GM10248 (cell line): ENCODE measurements around the gene LPCAT1.
"Not testable (repeated sequence)": the region's sequence is repeated elsewhere in the genome, so short reads cannot be mapped to it uniquely, and the experiment has no call there.

Experiments used
- CTCF ChIA-PET: fragments of 300-600 bp; sonication (Branson Sonifier 250); formaldehyde crosslinking; extraction: SDS; loops from one replicate; lab custom pipeline; 2021; ENCODE audit warnings: antibody characterized with exemption; lab: Yijun Ruan, JAX
- POLR2A ChIA-PET: fragments of 350-650 bp; sonication (Branson Sonifier 250); formaldehyde crosslinking; extraction: SDS; loops from one replicate; lab custom pipeline; 2020; ENCODE audit warnings: antibody characterized with exemption; lab: Yijun Ruan, JAX
- DNase-seq: peaks from one replicate; pipeline ENCODE4 v3.0.0; 2012; ENCODE audit errors: extremely low spot score
- CTCF ChIP-seq: IDR thresholded peaks from 2 replicates; pipeline ENCODE4 v1.5.1; 2012; ENCODE audit warnings: mild to moderate bottlenecking, low read depth; ENCODE audit errors: extremely low read depth, missing control alignments, control extremely low read depth

The LPCAT1 gene

GRCh38 chr5:1479581-1480188 is 44.1 kb downstream of the LPCAT1 start:
- CTCF ChIA-PET, result interaction anchor here (0.5 to 2.7 kb wide), 24 partner anchors 9 to 165 kb away, joined by 3 to 26 read pairs (median 4); no protein-coding TSS in a partner anchor
- DNase-seq, result peak; percentile 68
- peak; percentile 59 for TF ChIP-seq CTCF
- POLR2A ChIA-PET, result interaction anchor here (0.6 to 2.2 kb wide), 4 partner anchors 10 to 73 kb away, joined by 3 to 10 read pairs (median 4); no protein-coding TSS in a partner anchor

- DNase-seq, result no peak
- no peak for TF ChIP-seq CTCF
- ChIA-PET CTCF (interaction anchor here (0.5 to 2.7 kb wide), 13 partner anchors 9 to 166 kb away, joined by 3 to 26 read pairs (median 5); no protein-coding TSS in a partner anchor), POLR2A (no interaction called here)
Observed at GRCh38 chr5:1479066-1479465, 44.7 kb downstream of the LPCAT1 start.

- CTCF ChIA-PET, result interaction anchor here (1.0 to 2.7 kb wide), 9 partner anchors 8 to 167 kb away, joined by 3 to 26 read pairs (median 5); no protein-coding TSS in a partner anchor
- POLR2A ChIA-PET, result no interaction called here
- DNase-seq, result no peak
- TF ChIP-seq CTCF, result no peak
Observed at GRCh38 chr5:1478271-1479035, 45.3 kb downstream of the LPCAT1 start.

DNA sequence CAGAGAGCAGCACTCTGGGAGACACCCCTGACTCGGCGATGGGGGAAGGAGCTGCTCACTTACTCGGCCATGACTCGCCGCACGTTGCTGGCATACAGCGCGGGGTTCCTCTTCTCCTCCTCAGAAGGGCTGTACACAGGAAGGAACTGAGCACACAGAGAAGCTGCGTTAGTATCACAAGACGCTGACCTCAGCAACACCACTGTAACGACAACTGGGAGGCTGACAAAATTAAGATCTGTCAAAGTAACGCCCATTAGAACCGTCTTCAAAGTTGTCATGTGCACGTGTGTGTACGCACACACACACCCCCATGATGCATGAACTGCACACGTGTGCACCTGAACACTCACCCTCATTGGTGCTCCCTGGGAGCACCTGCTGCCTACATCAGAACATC is 46.4 kb downstream of the LPCAT1 start:
- POLR2A ChIA-PET, result no interaction called here
- DNase-seq, result no peak
- TF ChIP-seq CTCF, result no peak
- CTCF ChIA-PET, result no interaction called here

DNA sequence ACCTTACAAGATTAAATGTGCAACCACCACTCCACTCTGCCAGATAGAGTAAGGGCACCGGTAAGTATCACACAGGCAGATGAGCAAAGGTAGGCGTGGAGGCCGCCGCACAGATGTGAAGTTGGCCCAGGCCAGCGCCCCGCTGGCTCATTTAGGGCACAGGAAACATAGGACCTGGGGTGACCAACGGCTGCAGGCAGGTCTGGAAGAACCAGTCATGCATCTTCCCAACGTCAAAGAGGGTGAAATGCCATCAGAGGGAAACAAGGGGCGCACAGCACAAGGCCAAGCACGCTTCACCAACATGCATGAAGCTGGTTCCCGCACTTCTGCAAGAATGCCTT is 46.8 kb downstream of the LPCAT1 start:
- CTCF ChIA-PET, result interaction anchor here (1.0 kb wide), 1 partner anchor 10 kb away, joined by 3 read pairs; no protein-coding TSS in a partner anchor
- no peak for DNase-seq
- POLR2A ChIA-PET, result no interaction called here
- no peak for TF ChIP-seq CTCF

DNA sequence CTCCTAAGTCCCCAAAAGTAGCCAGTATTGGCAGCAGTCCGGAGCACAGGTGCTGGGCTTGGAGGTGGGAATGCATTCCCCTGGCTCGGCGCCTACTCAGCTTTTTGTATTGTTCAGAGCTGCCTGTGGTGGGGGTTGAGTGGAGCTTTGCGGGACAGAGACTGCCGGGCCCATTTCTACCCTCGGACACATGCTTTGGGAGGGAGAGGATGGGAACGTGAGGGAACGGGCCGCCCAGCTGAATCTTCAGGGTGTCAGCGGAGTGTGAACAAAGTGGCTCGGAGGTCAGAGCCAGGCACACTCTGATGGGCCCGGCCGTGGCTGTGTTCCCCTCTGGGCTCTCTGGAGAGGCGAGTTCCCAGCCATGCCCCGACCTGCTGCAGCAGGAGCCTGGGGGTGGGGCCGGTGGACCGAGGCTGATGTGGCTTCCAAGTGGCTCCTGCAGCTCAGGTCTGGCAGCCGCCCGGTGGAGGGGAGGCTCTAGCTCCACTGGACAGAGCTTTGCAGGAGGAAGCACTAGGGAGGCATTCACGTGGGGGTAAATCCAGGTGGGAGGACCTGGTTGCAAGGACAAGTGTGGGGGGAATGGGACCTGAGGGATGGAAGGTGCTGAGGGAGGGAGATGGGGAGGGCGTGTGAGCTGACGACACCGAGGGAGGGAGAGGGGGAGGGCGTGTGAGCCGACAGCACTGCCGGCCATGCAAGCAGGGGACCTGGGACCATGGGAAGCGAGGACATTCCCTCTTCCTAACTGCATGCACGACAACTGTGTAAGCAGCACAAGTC is 47.4 kb downstream of the LPCAT1 start:
- POLR2A ChIA-PET, result interaction anchor here (1.2 kb wide), 1 partner anchor 16 kb away, joined by 3 read pairs; no protein-coding TSS in a partner anchor

GRCh38 chr5:1475544-1475900 is 48.2 kb downstream of the LPCAT1 start:
- DNase-seq, result not testable (repeated sequence)
- ChIA-PET CTCF (interaction anchor here (0.9 kb wide), 1 partner anchor 47 kb away, joined by 3 read pairs; no protein-coding TSS in a partner anchor), POLR2A (interaction anchor here (1.2 kb wide), 1 partner anchor 17 kb away, joined by 3 read pairs; no protein-coding TSS in a partner anchor)

More for the DNA sequence above, 47.4 kb downstream of the LPCAT1 start:
- CTCF ChIA-PET, result interaction anchor here (1.0 kb wide), 1 partner anchor 10 kb away, joined by 3 read pairs; no protein-coding TSS in a partner anchor
- TF ChIP-seq CTCF, result no peak
- no peak for DNase-seq
